Right hindlimb (tissue), 1 donor: ENCODE data around the gene PNCK.

ENCODE experiments used
- DNase-seq: peaks from one replicate; pipeline ENCODE4 v3.0.0-alpha.2; 2018

PNCK gene

GRCh38 chrX:153657161-153657560 lies 16.5 kb downstream of the PNCK start:
- no peak for DNase-seq

- DNase-seq = no peak
Observed at GRCh38 chrX:153653556-153653955, 20.1 kb downstream of the PNCK start.

- no peak for DNase-seq
Observed at GRCh38 chrX:153651540-153652079, 22.0 kb downstream of the PNCK start.

GRCh38 chrX:153650959-153651358 lies 22.7 kb downstream of the PNCK start:
- no peak for DNase-seq

- no peak for DNase-seq
Observed at GRCh38 chrX:153649915-153650782, 23.5 kb downstream of the PNCK start.

- no peak for DNase-seq
Observed at GRCh38 chrX:153649178-153649914, 24.3 kb downstream of the PNCK start.

- no peak for DNase-seq
Observed at GRCh38 chrX:153648358-153649177, 25.0 kb downstream of the PNCK start.

- no peak for DNase-seq
Observed at GRCh38 chrX:153647461-153648357, 25.9 kb downstream of the PNCK start.

GRCh38 chrX:153646620-153647373 lies 26.8 kb downstream of the PNCK start, which contains the start of gene DUSP9:
TSS of gene DUSP9 (plus strand) at chrX:153647203. CDS start at chrX:153647954, 751 bp downstream.
- peak; percentile 47 for DNase-seq

GRCh38 chrX:153645921-153646488 lies 27.6 kb downstream of the PNCK start:
- DNase-seq = no peak

- DNase-seq = no peak
Observed at GRCh38 chrX:153645151-153645550, 28.5 kb downstream of the PNCK start.

GRCh38 chrX:153644356-153645125 lies 29.1 kb downstream of the PNCK start:
- DNase-seq = no peak

- no peak for DNase-seq
Observed at GRCh38 chrX:153643431-153644351, 29.9 kb downstream of the PNCK start.

GRCh38 chrX:153642655-153643430 lies 30.8 kb downstream of the PNCK start:
- no peak for DNase-seq

GRCh38 chrX:153642051-153642654 lies 31.5 kb downstream of the PNCK start:
- DNase-seq = no peak

GRCh38 chrX:153641627-153642026 lies 32.0 kb downstream of the PNCK start:
- DNase-seq = no peak
